ENCODE data around the gene TRIM51.
"Not testable (repeated sequence)": the region's sequence is repeated elsewhere in the genome, so short reads cannot be mapped to it uniquely, and the experiment has no call there.

Gene TRIM51

GRCh38 chr11:55882997-55883396 is at the start of gene TRIM51:
Gene TRIM51, plus strand, starts transcription at chr11:55883297. Its CDS starts 2,132 bp downstream, at chr11:55885429.
- not testable (repeated sequence) for DNase-seq

- DNase-seq: no peak
These were observed 44.6 kb upstream of the TRIM51 start, which contains the start of gene OR5D16 for GRCh38 chr11:55838452-55838851. Gene OR5D16, plus strand, starts transcription at chr11:55838752. Its CDS starts 0 bp downstream, at chr11:55838752.

GRCh38 chr11:55847453-55847852 is 35.6 kb upstream of the TRIM51 start:
- DNase-seq: no peak

GRCh38 chr11:55849037-55849436 is 34.1 kb upstream of the TRIM51 start:
- no peak for DNase-seq

GRCh38 chr11:55852141-55852540 is 31.0 kb upstream of the TRIM51 start:
- DNase-seq: no peak

GRCh38 chr11:55854704-55855103 is 28.4 kb upstream of the TRIM51 start:
- no peak for DNase-seq

- DNase-seq: not testable (repeated sequence)
These were observed 15.7 kb upstream of the TRIM51 start for GRCh38 chr11:55867354-55867753.

GRCh38 chr11:55872731-55873130 is 10.4 kb upstream of the TRIM51 start:
- DNase-seq: not testable (repeated sequence)

- not testable (repeated sequence) for DNase-seq
These were observed 10.0 kb upstream of the TRIM51 start for GRCh38 chr11:55873146-55873545.

GRCh38 chr11:55884995-55885394 is 1.9 kb downstream of the TRIM51 start:
- not testable (repeated sequence) for DNase-seq

GRCh38 chr11:55885481-55885880 is 2.4 kb downstream of the TRIM51 start:
- not testable (repeated sequence) for DNase-seq

GRCh38 chr11:55895216-55895615 is 12.1 kb downstream of the TRIM51 start:
- no peak for DNase-seq

GRCh38 chr11:55902308-55902707 is 19.2 kb downstream of the TRIM51 start:
- no peak for DNase-seq

GRCh38 chr11:55914482-55914881 is 31.4 kb downstream of the TRIM51 start, which contains the start of gene OR5W2:
Gene OR5W2, minus strand, starts transcription at chr11:55914582. Its CDS starts 0 bp downstream, at chr11:55914582.
- no peak for DNase-seq

GRCh38 chr11:55920537-55920936 is 37.4 kb downstream of the TRIM51 start:
- DNase-seq: no peak

- DNase-seq: no peak
These were observed 53.2 kb downstream of the TRIM51 start, which contains the start of gene OR5I1 for GRCh38 chr11:55936300-55936699. Gene OR5I1, minus strand, starts transcription at chr11:55936400. Its CDS starts 0 bp downstream, at chr11:55936400.
